Kasumi-1 (cell line): Measurements from ENCODE around the gene ADAMTSL2.
A peak's percentile ranks its signal among the peaks of the same experiment; 100 is the strongest.

ENCODE experiments used
- DNase-seq, 2 experiments: peaks; one replicate each; lab custom pipeline; 2025; lab: John Stamatoyannopoulos, UW

The ADAMTSL2 gene

DNA sequence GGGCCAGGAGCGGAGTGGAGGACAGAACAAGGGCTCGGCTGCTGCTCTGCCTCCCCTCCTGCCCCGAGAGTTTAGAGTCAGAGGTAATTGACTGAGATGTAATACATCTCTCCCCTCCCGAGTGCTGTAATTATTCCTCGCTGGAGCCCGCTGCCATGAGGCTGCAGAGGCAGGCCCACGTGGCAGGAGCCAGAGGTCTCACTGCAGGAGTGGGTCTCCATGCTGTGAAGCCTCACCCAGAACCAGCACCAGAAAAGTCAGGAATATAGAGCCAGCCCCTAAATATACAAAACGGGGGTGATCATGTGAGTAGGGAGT is 72.2 kb downstream of the ADAMTSL2 start:
- no peak for DNase-seq

- DNase-seq: no peak
Measured at GRCh38 chr9:133607381-133607780, 72.9 kb downstream of the ADAMTSL2 start.

DNA sequence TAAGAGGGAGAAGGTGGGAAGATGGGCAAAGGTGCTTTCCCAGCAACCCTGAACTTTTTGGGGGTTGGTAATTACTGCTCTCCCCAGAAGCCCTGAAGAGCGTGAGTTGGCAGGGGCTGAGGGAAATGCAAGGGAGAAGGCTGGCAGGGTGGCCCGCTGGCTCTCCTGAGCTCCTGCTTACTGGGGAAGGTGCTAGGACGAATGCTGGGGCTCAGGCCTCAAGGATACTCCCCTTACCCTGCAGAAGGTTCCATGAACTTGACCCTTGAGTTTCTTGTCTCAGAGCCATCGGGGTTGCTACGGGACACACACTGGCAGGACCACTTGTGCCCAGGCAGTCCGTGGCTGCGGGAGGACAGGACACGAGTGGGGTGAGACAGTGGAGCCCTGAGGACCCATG is 73.5 kb downstream of the ADAMTSL2 start:
- DNase-seq: no peak

GRCh38 chr9:133608382-133608781 is 73.9 kb downstream of the ADAMTSL2 start:
- DNase-seq: no peak

GRCh38 chr9:133608889-133609288 is 74.4 kb downstream of the ADAMTSL2 start:
- DNase-seq: no peak

DNA sequence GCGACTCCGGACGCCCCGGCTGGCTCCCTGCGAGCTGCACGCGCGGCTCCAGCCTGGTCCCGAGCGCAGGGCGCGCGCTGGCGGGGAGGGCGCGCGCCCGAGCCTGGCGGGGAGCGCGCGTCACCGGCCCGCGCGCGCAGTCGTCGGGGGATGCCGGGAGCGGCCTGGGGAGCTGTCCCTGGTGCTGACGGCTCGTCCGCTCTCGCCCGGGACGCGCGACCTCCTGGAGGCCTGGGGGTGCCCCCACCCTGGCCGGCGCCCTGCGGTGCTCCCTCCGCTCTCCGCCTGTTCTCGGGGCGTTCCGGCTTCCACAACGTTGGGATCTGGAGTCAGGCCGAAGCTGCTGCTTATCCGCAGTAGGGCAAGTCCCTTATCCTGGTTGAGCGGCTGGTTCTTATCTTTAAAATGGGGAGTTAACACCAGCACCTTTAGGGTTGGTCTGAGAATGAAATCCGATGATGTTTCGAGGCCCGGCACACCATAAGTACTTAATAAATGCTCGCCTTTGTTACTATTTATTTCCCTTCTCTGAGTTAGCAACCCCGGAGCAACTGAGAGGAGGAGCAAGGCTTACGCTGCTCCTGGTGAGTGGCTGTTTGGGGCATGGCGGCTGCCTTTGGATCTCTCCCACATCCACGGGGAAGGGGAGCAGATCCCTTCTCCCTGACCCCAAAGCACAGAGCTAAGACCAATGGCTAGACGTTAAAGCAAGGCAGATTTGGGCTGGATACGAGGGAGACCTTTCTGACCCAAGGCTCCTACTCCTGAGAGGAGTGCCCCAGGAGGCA is 75.0 kb downstream of the ADAMTSL2 start, which contains the start of gene FAM163B:
TSS of gene FAM163B (minus strand) at position 79 of the 788 bp plus-strand sequence. CDS start 29,166 bp downstream, outside the sequence.
- DNase-seq: no peak

GRCh38 chr9:133610845-133611244 is 76.3 kb downstream of the ADAMTSL2 start:
- no peak for DNase-seq

DNA sequence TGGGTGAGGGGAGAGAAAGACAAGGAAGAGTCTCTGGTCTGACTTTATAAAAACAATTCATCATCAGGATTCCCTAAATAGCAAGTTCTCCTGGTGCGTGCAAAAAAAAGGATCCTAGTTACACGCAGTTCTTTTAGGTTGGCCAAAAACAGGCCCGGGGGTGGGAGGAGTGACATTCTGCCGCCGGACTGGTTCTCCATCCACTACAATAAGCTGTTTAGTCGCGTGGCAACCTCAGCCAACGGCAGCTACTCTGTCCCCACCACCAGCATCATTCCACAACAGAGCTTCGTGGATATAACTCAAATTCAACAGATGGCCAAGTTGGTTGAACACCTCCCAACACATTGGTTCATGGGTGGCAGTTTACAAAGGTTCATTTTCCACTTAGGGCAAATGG is 77.5 kb downstream of the ADAMTSL2 start:
- no peak for DNase-seq

DNA sequence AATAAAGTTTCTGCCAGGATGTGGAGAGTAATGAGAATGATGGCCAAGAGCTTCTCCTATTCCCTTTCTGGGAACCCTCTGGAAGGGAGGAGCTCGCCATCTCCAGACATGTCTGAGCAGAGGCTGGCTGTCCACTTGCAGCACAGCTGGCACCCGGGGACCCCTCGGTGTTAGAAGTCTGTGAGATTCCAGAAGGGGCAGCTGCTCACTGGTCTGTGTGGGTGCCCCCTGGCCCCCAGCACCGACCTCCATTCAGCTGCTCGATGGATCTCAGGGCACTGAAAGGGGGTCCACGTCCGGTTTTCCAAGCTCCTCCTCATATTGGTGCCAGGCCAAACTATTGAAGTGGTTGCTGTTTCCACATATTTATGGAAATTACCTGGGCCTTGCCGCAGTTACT is 78.3 kb downstream of the ADAMTSL2 start:
- DNase-seq: no peak

DNA sequence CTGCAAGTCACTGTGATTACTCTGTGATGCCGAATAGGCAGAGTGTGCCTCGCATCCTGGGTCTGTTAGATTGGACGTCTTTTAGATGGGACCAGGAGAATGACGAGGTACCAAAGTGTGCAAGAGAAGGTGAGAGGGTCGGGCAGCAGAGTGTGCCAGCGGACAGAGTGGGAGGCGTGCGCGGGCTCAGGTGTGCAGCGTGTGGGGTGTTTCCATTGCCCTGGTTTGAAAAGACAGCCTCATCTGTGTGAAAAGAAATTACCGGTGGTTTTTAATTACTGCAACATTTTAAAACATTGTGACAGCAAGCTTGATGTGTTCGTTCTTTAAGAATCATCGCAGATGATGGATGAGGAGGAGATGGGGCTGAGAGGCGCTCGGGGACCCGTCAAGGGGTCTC is 78.9 kb downstream of the ADAMTSL2 start:
- DNase-seq: no peak

DNA sequence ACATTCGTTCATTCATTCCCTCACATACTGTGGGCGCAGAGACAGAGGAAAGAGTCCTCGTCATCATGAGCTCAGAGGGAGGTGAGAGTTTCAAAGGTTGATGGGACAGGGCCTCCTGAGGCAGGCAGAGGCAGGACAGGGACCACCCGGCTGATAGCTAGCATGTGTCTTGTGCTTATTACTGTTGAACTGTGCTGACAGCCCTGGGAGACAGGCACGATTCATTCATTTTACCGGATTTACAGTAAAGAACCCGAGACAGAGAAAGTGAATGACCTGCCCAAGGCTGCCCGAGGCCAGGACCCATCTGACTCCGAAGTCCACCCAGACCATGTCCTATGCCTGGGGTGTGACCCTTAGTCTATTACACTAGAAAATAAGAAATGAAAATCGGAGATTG is 79.6 kb downstream of the ADAMTSL2 start:
- DNase-seq: no peak

- DNase-seq: no peak
Measured at GRCh38 chr9:133614678-133615077, 80.2 kb downstream of the ADAMTSL2 start.

DNA sequence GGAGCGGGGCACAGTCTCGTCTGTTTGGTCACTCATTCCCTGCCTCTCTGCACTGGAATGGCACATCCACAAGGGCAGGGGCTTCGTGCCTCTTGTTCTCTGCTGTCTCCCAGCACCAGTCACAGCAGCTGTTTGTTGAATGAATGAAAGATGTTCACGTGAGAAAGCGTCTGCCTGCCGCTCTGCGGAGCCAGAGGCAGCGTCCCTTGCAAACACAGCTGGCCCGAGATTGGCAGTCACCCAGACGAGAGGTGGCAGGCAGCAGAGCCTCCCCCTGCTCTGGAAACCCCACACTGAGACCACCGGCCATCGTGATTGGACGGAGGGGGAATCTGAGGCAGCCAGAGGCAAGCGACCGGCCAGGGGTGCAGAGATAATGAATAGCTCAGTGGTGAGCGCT is 80.7 kb downstream of the ADAMTSL2 start:
- DNase-seq: no peak

- DNase-seq: no peak
Measured at GRCh38 chr9:133615606-133616188, 81.2 kb downstream of the ADAMTSL2 start.

DNA sequence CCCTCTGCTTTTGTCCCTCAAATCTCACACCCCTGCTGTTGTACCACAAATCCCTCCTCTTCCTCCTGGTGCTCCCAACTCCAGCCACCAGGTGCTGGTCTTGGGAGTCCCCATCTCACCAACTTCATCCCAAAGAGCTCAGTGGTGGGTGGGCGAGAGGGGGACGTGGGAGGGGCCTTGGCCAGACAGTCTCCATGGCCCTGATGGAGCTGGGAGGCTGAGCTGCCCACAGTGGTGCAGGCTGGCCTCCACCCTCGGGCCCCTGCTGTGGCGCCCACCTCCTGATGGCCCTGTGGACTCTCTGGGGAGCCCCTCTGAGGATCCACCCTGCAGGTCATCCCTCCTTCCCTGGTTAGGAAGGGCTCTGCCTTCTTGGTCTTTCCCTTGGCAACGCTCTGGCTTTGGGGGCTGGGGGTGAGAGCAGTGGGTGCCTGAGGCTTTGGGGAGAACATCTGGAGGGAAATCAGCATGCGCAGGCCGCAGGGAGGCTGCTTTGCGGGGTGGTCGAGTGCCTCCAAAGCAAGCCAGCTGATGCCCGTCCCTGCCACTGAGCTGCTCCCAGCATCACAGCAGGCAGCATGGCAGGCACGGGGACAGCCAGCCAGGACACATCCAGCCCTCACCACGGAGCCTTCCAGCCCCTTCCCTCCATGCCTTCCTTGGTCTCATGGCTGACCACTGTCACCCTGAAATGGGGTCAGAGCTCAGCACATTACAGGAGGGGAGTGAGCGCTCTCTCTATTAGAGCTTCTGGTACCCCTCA is 82.3 kb downstream of the ADAMTSL2 start:
- DNase-seq: no peak

DNA sequence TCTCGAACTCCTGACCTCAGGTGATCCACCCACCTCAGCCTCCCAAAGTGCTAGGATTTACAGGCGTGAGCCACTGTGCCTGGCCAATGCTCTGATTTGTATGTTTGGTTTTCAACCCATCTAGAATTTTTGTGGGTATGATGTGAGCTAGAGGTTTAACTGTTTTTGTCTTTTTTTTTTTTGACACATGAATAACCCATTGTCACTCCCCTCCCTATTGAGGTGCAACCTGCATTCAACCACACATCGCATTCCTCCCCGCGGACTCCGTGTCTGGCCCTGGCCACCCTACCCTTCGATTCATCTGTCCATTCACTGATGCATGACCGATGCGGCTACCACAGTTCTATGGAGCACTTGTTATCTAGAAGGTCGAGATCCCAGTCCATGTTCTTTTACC is 84.2 kb downstream of the ADAMTSL2 start:
- no peak for DNase-seq

DNA sequence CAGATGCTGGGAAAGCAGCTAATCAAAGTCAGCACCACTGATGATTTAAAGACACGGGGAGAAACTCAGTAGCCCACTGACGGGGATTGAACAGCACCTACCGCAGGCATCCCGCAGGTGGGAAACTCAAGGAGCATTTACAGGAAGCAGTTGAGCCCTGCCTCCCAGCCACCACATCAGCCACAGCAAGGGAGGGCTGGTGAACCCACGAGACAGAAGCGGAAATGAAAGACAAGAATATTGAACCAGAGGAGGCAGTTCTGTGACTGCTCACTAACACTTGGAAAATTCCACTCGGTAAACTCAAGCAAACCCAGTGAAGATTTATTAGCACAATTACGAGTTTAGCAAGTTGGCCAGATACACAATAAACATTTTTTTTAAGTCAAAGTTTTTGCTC is 85.3 kb downstream of the ADAMTSL2 start:
- DNase-seq: peak; percentile 21 to 31

GRCh38 chr9:133621725-133622267 is 87.3 kb downstream of the ADAMTSL2 start:
- DNase-seq: no peak

DNA sequence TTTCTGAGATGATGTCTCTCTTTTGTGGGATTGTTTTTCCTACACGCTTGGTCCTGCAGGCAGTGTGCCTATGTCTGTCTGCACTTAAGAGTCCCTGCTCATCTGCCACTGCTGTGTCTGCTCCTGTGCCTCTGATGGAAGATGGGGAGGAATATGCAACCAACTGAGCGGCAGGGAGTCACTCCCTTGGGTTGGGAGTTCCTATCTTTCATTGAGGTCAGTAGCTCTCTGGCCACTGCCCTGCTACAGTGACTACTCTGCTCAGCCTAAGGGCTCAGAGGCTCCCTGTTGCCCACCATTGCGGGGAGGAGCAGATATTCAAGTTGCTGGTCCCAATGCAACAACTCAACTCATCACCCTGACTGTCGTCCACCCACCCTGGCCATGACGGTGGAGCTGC is 88.1 kb downstream of the ADAMTSL2 start:
- no peak for DNase-seq
